Natural killer cell (primary cell): Measurements from ENCODE around the gene BLID. TPM values are rescaled to one million over a fixed set of nuclear protein-coding genes. Genes with fewer than 3 reads are reported as not detected.

Experiments used
- ATAC-seq, 3 donors: fragments of 150-1000 bp in 2 of 3; fragments of 200-7000 bp in 1 of 3; cut with Tn5 transposase; 1 replicate in 1 of 3; 2 replicates in 2 of 3; pipeline ENCODE4 v1.10.0; 2021; ENCODE audit warnings: mild to moderate bottlenecking in 2 of 3, moderate library complexity in 2 of 3
- DNase-seq, 2 donors: peaks; one replicate each; pipeline versions ENCODE4 v3.0.0 to v3.0.0-alpha.2; 2013 to 2021; ENCODE audit warnings: mixed read lengths in 1 of 2
- H3K27ac ChIP-seq: one replicate; pipeline ENCODE4 v1.5.1; 2013; ENCODE audit warnings: mild to moderate bottlenecking, low read length
- H3K27me3 ChIP-seq: one replicate; pipeline ENCODE4 v1.6.1; 2013; ENCODE audit warnings: low read length; ENCODE audit not compliant: control insufficient read depth, insufficient read depth
- H3K36me3 ChIP-seq: one replicate; pipeline ENCODE4 v1.6.1; 2013; ENCODE audit warnings: low read length; ENCODE audit not compliant: control insufficient read depth, insufficient read depth
- H3K4me1 ChIP-seq: one replicate; pipeline ENCODE4 v1.6.1; 2013; ENCODE audit warnings: low read length; ENCODE audit not compliant: control insufficient read depth, insufficient read depth
- H3K4me3 ChIP-seq: one replicate; pipeline ENCODE4 v1.5.1; 2013; ENCODE audit warnings: low read length
- H3K9me3 ChIP-seq: one replicate; pipeline ENCODE4 v1.6.1; 2013; ENCODE audit warnings: low read length; ENCODE audit not compliant: control insufficient read depth, insufficient read depth
- H3K27ac Mint-ChIP-seq, 2 donors: one replicate each; pipeline ENCODE4 v1.8.0; 2022; ENCODE audit warnings: mild to moderate bottlenecking in 2 of 2, mixed read lengths in 2 of 2, moderate library complexity in 1 of 2
- H3K27me3 Mint-ChIP-seq, 2 donors: one replicate each; pipeline ENCODE4 v1.8.0; 2022; ENCODE audit warnings: low read depth in 2 of 2, mixed read lengths in 2 of 2
- H3K36me3 Mint-ChIP-seq: one replicate; pipeline ENCODE4 v1.8.0; 2022; ENCODE audit warnings: mixed read lengths
- H3K4me1 Mint-ChIP-seq, 2 donors: one replicate each; pipeline ENCODE4 v1.8.0; 2022; ENCODE audit warnings: mixed read lengths in 2 of 2
- H3K4me3 Mint-ChIP-seq: one replicate; pipeline ENCODE4 v1.8.0; 2022; ENCODE audit warnings: mild to moderate bottlenecking, moderate library complexity, mixed read lengths
- H3K9me3 Mint-ChIP-seq, 2 donors: one replicate each; pipeline ENCODE4 v1.8.0; 2022; ENCODE audit warnings: mixed read lengths in 2 of 2
- CTCF ChIP-seq: fragments of 200-600 bp; IDR thresholded peaks from one replicate; pipeline ENCODE4 v1.8.0; 2022; ENCODE audit warnings: antibody characterized with exemption
- WGBS: methylation state at CpG from one replicate; pipeline ENCODE4 v1.1.7; 2013; ENCODE audit warnings: missing lambda C conversion rate; ENCODE audit not compliant: insufficient coverage; 5-methylcytosine and 5-hydroxymethylcytosine counted together
- intact Hi-C: fragments of 100-400 bp; cut with micrococcal nuclease; formaldehyde crosslinking; loops from one replicate; pipeline ENCODE4 v1.14.2; 2022
- total RNA-seq, 4 donors: library from RNA; stranded (reverse); fragments of 120-200 nt in 1 of 4; gene quantifications; one replicate each; pipeline versions ENCODE4 v1.2.3 to v1.2.4, GENCODE V29; 2013 to 2022

The BLID gene
- total RNA-seq, 3 donors from 2014 or later (not counting 1 experiment from before 2014, with no cell fraction given), result not detected

GRCh38 chr11:122077459-122077858 is 38.6 kb downstream of the BLID start:
- no peaks in the 10 kb centered on the region for H3K27me3 ChIP-seq
- Mint-ChIP-seq H3K36me3 (no peaks in the 10 kb centered on the region), H3K27ac (no peak overlapping the region), H3K4me3 (no peak overlapping the region), H3K9me3 (no peaks in the 10 kb centered on the region), H3K4me1 (no peaks in the 10 kb centered on the region), H3K27me3 (no peaks in the 10 kb centered on the region)
- DNase-seq, result no peak
- H3K9me3 ChIP-seq, result no peaks in the 10 kb centered on the region
- no peaks in the 10 kb centered on the region for H3K4me1 ChIP-seq
- no peak overlapping the region for H3K27ac ChIP-seq
- 100% methylated on average over 1 of the region's 1 CpG for WGBS
- intact Hi-C loops, result no loop called here
- H3K4me3 ChIP-seq, result no peak overlapping the region
- no peaks in the 10 kb centered on the region for H3K36me3 ChIP-seq
- no peak for TF ChIP-seq CTCF
- no peak for ATAC-seq

GRCh38 chr11:122076512-122077120 is 39.4 kb downstream of the BLID start:
- no peaks in the 10 kb centered on the region for H3K9me3 Mint-ChIP-seq
- Histone ChIP-seq H3K4me1 (no peaks in the 10 kb centered on the region), H3K27me3 (no peaks in the 10 kb centered on the region), H3K4me3 (no peak overlapping the region), H3K27ac (no peak overlapping the region), H3K9me3 (no peaks in the 10 kb centered on the region), H3K36me3 (no peaks in the 10 kb centered on the region)
- DNase-seq (no peak), ATAC-seq (no peak)
- no peak overlapping the region for H3K4me3 Mint-ChIP-seq
- WGBS, result 82% methylated on average over 4 of the region's 6 CpGs
- no peak for TF ChIP-seq CTCF
- intact Hi-C loops, result no loop called here
- H3K36me3 Mint-ChIP-seq, result no peaks in the 10 kb centered on the region
- no peaks in the 10 kb centered on the region for H3K27me3 Mint-ChIP-seq
- H3K4me1 Mint-ChIP-seq, result no peaks in the 10 kb centered on the region
- H3K27ac Mint-ChIP-seq, result no peak overlapping the region

- Mint-ChIP-seq H3K9me3 (no peaks in the 10 kb centered on the region), H3K27me3 (peaks cover 0 to under 1% of the 10 kb centered on the region in 2 donors), H3K27ac (no peak overlapping the region), H3K4me1 (no peaks in the 10 kb centered on the region), H3K4me3 (no peak overlapping the region), H3K36me3 (no peaks in the 10 kb centered on the region)
- no peak for ATAC-seq
- DNase-seq, result no peak
- 90% methylated on average over 2 of the region's 3 CpGs for WGBS
- Histone ChIP-seq H3K27me3 (no peaks in the 10 kb centered on the region), H3K9me3 (no peaks in the 10 kb centered on the region), H3K27ac (no peak overlapping the region), H3K4me1 (no peaks in the 10 kb centered on the region), H3K36me3 (no peaks in the 10 kb centered on the region), H3K4me3 (no peak overlapping the region)
- no peak for TF ChIP-seq CTCF
- intact Hi-C loops, result no loop called here
Measured at GRCh38 chr11:122075016-122075415, 41.0 kb downstream of the BLID start.

GRCh38 chr11:122074022-122074421 is 42.0 kb downstream of the BLID start:
- no peak overlapping the region for H3K4me3 Mint-ChIP-seq
- Histone ChIP-seq H3K9me3 (no peaks in the 10 kb centered on the region), H3K27me3 (no peaks in the 10 kb centered on the region), H3K36me3 (no peaks in the 10 kb centered on the region), H3K4me3 (no peak overlapping the region), H3K4me1 (no peaks in the 10 kb centered on the region), H3K27ac (no peak overlapping the region)
- H3K36me3 Mint-ChIP-seq, result no peaks in the 10 kb centered on the region
- H3K4me1 Mint-ChIP-seq, result no peaks in the 10 kb centered on the region
- H3K27me3 Mint-ChIP-seq, result peaks cover 3 to 11% of the 10 kb centered on the region in 2 donors
- TF ChIP-seq CTCF, result no peak
- no peak overlapping the region for H3K27ac Mint-ChIP-seq
- H3K9me3 Mint-ChIP-seq, result no peaks in the 10 kb centered on the region
- no peak for ATAC-seq
- DNase-seq, result no peak
- intact Hi-C loops, result no loop called here
